HG03439 (cell line): ENCODE measurements around the gene ABCA9.

Source experiments
- ATAC-seq: cut with Tn5 transposase; IDR thresholded peaks from one replicate; pipeline ENCODE4 v1.9.1; 2021; ENCODE audit warnings: mild to moderate bottlenecking, moderate library complexity; ENCODE audit not compliant: unreplicated experiment

Gene ABCA9

DNA sequence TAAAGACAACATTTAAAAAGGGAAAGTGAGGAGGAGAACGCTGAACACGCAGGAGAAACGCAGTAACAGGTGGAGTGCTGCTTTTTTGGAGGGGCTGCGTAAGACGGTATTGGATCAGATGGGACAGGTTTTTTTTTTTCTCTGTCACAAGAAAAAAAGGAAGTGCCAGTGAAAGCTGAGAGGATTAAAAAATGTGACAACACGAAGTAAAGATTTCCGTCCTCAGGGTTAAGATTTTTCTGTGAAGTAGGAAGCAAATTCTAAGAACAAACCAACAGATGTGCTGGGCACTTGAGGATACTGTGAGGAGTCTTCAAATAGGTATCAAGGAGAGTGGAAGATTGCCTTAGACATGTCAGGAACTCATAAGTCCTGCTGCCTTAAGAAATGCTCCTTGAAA is 5.8 kb upstream of the ABCA9 start:
- no peak for ATAC-seq

DNA sequence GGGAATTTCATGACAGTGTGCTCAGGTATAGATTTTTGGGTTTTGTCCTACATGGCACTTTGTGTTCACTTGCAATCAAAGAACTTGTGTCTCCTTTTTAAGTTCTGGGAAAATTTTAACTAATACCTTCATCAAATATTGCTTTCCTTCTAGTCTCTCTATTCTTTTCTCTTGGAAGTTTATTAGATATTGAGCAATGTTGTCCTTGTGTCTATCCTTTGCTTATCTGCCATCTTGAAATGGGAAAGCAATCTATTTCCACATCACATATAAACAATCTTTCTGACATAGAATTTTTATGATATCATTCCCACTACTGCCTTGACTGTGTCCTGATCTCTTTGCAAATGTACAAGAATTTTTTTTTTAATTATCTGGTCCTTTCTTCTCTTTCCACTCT is 4.4 kb upstream of the ABCA9 start:
- ATAC-seq, result no peak

DNA sequence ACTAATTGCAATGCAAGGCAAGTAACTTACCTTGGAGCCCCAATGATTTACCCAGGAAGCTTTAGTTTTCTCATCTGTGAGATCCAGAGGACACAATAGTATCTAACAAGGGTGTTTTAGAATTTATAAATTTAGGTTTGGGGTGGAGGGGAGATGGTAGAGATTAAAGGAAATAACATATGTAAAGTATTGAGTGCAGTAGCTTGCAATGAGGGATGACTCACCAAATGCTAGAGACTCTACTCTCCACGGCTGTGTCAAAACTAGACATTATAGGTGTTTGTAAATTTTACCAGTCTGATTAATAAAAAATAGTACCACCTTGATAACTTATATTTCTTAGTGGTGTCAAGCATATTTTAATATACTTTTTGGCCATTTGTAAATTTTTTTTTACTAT is 3.7 kb upstream of the ABCA9 start:
- ATAC-seq, result no peak

DNA sequence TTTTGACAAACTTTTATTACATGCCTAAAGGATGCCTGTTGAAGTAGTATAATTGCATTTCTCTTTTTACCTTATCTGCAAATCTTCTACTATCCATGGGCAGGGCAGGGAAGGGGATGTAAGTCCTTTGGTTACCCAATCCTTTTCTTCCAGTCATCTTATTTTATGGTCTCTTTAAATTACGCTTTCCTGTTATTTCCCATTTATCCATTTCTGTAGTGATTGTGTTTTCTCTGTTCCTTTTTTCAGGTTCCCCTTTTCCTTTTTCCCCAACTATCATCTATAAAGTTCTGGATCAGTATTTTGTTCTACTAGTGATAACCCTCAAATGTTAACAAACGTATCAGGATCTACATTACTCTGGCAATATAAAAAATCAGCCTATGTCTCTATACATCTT is 3.3 kb upstream of the ABCA9 start:
- no peak for ATAC-seq

DNA sequence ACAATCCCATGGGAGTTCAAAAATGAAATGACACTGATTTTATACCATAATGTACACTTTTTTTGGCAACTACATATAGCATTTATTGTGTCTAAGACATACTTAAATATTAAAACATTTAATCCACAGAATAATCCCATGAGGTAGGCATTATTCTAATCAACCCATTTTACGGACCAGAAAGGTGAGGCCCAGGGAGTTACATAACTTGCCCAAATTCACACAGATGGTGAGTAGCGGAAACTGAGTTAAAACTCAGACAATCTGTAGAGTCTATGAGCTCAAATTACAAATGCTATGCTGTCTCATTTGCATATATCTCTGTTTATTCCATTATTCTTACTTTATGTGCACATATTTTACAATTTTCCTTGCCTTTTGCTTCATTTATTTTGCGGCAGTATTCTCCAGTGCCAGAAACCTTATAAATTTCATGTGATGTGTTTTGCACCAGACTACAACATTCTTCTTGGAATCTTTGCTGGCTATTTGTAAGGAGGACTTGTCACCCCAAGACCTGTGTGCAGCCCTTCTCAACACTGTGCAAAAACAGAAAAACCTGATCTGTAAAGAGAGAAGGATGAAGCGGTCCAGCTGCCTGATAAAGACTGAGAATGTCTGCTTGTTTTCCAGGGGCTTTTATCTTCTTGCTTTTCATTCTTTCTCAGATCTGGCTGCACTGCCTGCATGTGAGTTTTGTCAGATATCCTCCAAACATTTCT is 2.3 kb upstream of the ABCA9 start:
- no peak for ATAC-seq

DNA sequence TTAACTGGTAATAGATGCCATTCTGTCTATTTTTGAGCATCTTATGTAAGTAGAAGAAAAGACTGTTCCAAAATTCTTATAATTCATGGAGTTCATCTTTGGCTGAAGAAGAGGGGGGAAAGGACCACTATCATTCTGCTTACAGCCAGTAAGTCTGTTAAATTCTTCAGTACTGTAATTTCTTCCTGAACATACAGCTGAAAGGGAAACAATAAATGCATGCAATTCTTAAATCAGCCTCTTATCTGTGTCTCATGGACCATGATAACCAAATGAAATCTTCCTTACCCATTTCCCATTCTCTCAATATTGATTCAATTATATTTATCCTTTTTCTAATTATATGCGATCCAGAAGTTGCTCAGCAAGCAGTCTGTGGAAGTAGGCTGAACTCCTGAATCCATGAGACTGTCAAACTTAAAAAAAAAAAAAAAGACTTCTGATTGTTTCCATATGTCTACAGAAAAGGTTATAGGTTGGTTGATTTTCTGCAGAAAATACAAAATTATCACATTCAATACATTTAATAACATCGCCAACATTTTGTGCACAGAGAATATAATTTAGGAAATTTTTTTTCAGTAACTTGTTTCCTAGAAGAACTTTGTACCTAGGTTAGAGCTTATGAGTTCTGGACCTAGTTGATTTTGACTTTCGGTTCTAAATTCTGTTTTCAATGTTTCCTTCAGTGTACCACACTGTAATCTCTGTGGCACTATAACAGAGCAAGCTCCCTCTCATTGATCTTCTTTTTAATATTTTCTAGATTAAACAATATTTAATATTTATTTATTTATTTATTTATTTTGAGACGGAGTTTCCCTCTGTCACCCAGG is 1.2 kb upstream of the ABCA9 start:
- ATAC-seq, result no peak

DNA sequence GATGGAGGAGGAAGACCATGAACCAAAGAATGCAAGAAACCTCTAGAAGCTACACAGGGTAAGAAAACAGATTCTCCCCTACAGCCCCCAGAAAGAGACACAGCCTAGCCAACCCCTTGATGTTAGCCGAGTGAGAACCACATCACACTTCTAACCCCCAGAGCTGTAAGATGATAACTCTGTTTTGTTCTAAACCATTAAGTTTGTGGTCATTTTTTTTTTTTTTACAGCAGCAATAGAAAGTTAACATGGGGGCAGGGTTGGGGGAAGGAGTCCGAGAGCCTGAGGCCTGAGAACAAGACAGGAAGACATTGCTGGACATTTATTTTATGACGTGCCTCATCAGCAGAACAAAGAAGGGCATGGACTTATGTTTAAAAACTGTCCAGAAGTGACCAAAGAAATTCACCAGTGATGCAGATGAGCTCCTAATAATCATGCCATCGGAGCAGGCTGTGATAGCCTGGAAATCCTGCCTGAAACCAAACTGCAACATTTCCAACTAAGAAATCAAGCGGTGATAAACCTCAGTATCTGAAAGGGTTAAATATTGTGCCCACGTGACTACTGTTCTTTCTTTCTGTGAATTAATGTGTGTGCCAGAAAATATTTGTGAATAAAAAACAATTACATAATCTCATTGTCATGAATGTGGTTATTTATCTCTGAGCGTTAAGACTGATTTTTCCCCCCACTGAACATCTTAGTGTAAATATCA is 1.1 kb downstream of the ABCA9 start:
- ATAC-seq, result no peak

DNA sequence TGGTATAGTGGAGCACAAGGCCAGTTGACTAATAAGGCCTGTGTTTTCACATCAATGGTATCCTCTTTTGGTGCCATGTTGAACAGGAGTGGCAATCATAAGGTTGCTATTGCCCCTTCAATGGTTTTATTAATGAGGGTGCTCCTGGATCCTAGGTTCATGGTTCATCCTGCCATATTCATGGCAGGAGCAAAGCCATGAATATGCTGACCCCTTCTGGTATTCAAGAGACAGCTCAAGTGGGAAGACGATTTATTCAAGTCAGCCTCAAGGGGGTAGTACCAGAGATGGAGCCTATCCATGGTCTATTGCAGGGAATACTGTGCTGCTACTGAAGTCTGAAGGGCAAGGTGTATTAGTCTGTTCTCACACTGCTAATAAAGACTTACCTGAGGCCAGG is 2.6 kb downstream of the ABCA9 start:
- no peak for ATAC-seq

DNA sequence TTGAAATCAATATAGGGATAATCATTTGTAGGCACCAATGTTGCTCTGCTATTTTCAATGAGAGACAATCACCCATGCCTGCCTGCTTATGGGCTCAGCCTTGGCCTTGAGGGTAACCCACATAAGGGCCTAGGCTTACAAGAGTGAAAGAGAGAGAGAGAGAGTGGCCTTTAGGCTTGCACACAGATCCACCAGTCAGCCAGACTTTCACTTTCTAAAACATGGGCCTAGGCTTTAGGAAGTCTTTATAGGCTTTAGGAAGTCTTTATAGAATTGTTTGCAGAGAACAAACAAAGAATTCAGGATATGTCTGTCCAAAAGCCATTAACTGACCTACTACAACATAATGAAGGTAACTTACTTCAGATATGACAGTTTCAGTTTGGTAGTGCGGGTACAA is 3.4 kb downstream of the ABCA9 start:
- ATAC-seq, result no peak

DNA sequence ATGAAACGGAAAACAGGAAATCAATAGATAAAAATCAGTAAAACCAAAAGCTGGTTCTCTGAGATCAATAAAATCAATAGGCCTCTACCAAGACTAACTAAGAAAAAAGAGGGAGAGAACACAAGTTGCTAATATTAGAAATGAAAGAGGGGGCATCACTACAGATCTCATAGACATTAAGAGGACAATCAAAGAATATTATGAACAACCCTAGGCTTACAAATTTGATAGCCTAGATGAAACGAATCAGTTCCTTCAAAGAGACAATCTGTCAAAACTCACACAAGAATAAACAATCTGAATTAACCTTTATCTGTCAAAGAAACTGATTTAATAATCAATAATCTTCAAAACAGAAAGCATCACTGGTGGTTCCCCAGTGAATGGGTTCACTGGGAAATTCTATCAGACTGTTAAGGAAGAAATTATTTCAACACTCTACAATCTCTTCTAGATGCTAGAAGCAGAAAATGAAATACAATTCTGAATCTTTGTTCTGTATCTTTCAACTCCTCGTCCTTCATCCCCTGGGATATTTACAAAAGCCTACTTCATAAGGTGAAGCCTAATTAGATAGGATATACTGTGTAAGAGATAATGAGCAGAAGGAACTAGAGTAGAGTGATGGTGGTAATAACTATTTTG is 4.4 kb downstream of the ABCA9 start:
- ATAC-seq, result no peak

DNA sequence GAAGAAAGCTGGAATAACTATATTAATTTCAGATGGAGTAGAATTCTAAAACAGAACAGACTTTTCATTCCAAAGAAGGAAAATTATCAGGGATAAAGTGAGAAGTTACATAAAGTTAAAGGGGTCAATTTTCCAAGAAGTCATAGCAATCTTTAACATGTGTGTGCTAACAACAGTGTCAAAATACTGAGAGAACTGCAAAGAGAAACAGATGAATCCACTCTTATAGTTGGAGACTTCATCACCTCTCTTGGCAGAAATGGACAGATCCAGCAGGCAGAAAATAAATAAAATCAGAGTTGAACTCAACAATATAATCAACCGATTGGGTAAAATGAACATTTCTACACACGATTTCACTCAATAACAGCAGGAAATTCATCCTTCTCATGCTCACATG is 5.4 kb downstream of the ABCA9 start:
- ATAC-seq, result no peak

DNA sequence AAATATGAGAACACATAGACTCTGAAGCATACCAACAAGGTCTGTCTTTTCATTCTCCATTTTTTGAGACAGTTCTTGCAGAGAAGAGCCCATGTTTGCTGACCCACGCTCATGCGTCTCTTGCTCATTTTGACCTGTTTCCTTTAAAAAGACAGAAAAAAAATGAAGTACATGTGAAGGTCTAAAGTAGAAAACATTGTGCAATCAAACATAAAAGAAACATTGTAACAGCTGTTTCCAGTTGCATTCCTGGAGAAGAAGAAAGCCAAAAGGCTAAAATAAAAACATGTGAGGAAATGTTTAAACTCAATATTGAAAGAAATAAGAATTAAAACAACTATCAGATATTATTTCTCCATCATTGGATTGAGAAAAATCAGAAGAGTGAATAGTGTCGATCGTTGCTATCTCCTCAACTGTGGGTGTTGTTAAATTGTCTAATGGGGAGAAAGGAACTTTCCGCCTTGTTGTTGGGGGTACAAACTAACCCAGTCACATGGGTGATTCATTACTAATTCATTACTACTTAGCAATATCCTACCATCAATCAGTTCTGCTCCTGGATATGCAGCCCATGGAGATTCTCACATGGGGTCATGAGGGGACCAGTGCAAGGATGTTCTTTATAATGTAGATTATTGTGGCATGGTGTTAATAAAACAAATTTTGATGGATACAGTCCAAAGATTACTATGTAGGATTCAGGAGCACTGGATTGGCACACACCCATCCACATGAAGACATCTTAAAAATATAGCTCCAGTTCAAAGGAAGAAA is 9.5 kb downstream of the ABCA9 start:
- no peak for ATAC-seq

DNA sequence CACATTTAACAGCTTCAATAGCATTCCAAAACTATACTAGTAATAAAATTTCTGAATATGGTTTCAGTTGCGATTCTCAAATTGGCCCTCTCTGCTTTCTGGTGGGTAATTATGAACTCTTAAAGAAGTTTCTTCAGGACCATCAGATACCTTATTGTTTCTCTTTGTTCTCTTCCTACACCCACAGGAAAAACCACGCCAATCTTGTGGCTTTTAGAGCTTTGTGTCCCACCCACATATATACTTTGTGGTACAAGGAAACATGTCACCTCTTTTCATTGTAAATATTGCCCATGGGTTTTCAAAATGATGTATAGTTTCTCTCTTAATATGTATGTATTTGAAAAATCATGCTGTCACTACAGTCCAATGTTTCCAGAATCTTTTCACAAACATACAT is 12.1 kb downstream of the ABCA9 start:
- no peak for ATAC-seq

DNA sequence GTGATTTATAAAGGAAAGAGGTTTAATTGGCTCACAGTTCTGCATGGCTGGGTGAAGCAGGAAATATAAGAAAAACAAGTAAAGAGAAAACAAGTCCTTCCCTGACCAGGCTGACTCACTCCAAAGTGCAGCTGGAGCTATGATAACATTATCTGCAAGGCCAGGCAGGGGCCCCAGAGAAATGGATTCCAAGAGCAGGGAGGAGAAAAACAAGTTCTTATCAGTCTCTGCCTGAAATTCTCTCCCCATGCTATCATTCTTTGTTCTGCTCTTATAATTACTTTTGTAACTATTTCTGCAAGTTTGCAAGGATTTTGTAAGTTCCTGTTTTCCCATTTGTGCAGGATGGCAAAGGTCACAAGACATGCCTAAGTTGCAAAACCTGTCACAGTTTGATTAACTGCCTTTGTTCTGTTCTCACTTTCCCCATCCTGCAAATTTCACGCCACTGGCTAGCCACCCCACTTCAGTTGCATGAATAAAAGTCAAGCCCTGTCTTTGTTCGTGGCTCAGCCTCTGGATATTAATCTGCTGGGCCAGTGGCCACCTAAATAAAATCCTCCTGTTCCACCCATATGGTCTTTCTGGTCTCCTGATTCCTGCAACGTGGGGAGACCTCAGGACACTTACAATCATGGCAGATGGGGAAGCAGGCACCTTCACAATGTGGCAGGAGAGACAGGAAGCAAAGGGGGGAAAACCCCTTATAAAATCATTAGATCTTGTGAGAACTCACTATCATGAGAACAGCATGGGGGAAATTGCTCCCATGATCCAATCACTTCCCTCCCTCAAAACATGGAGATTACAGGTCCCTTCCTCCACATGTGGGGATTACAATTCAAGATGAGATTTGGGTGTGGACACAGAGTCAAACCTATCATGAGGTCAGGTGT is 13.1 kb downstream of the ABCA9 start:
- no peak for ATAC-seq

DNA sequence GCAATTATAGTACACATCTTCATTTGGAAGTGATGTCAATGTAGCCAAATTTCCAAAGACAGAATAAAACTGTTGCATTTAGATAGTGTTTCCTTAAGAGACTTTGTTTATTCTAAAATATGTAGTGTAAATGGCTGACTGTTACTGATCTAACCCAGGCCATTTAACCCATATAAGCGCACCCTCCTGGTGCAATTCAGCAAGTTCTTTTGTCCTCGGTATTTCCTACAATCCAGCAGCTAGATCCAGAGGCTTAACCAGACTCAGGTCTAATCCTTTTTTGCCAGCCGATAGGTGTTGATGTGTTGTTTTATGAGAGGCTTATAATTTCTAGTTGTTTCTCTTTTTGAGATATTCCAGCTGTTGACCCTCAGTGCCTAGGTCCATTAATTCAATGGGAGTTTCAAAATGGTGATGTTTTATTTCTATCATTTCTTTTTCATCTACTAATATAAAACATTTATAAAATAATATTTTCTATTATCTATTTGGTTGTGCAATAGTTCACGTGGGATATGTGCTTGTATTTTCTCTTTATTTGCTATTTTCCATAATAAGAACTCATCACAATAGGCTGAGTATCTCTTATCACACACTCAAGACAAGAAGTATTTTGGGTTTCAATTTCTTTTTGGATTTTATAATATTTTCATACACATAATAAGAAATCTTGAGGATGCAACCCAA is 14.5 kb downstream of the ABCA9 start:
- no peak for ATAC-seq

DNA sequence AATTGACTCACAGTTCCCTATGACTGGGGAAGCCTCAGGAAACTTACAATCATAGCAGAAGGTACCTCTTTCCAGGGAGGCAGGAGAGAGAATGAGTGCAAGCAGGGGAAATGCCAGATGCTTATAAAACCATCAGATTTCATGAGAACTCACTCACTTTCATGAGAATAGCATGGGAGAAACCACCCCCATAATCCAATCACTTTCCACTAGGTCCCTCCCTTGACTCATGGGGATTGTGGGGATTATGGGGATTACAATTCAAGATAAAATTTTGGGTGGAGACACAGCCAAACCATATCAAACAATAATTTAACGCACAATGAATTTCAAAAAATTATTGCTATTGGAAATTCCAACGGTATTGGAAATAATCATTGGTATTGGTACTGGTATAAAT is 15.1 kb downstream of the ABCA9 start:
- ATAC-seq, result no peak

DNA sequence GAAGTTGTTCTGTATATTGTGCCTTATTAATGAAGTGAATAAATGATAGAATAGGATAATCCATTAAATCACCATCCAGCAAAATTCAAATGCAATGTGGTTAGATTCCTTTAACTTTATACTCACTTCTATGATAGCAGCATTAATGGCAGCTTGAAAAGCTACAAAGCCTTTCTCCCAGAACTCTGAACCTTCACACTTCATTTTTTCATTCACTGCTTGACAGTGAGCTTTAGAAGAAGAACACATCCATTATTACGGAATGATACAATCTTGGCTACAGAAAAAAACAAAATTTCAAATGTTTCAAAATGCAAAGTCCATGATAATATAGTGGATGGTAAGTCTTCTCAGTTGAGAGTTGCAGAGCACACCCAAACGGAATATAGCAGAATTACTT is 16.4 kb downstream of the ABCA9 start:
- no peak for ATAC-seq

DNA sequence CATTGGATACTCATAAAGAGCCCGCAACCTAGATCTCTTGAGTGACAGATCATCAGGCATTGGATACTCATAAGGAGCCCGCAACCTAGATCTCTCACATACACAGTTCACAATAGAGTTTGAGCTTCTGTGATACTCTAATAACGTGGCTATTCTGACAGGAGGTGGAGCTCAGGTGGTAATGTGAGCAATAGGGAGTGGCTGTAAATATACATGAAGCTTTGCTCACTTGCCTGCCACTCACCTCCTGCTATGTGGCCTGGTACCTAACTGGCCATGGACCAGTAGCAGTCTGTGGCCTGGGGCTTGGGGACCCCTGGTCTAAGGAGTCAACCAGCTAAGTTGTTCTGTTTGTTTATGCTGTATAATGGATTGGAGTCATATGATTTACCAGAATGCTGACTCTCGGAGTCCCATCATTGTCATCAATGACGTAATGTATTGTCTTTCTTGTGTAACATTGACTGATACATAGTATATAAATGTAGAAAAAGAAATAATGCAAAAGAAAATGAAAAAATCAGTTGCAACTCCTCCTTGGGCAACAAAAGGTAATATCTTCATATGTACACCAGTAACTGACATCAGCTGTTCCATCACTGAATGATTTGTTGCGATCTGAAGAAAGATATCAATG is 17.5 kb downstream of the ABCA9 start:
- no peak for ATAC-seq

DNA sequence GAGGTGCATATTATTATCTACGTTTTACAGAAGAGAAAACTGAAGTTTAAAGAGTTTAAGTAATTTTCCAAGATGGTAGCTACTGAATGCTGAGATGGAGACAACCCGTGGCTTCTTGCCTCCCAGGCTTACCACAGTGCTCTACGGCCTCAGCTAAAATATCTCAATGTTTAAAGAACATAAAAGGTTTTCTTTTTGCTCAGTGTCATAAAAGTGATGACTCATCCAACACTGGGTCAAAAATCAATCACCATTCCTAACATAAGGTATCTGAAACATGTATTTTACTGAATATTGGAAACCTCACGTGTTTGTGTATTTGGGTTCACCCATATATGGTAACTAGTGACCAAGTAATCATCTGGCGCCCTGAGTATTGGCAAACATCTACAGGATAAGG is 18.4 kb downstream of the ABCA9 start:
- no peak for ATAC-seq
